MM.1S (cell line): ENCODE measurements around the gene ARF1.

Experiments
- DNase-seq: peaks from one replicate; pipeline ENCODE4 v3.0.0-alpha.2; 2015
- H2AFZ ChIP-seq: fragments of 300-600 bp; sonication (generic); 2 replicates; pipeline ENCODE4 v1.6.0; 2016; ENCODE audit warnings: antibody characterized with exemption, low read length
- H3F3A ChIP-seq: fragments of 300-600 bp; sonication (generic); 2 replicates; pipeline ENCODE4 v1.6.1; 2016; ENCODE audit warnings: mild to moderate bottlenecking, antibody characterized with exemption, low read length, moderate library complexity, mixed read lengths; ENCODE audit not compliant: insufficient read depth
- H3K27ac ChIP-seq: fragments of 300-600 bp; sonication (generic); 2 replicates; pipeline ENCODE4 v1.5.1; 2016; ENCODE audit warnings: mild to moderate bottlenecking, low read length
- H3K27me3 ChIP-seq: fragments of 300-600 bp; sonication (generic); replicated peaks from 2 replicates; pipeline ENCODE4 v1.6.0; 2016; ENCODE audit warnings: low read length; ENCODE audit not compliant: insufficient read depth
- H3K36me3 ChIP-seq: fragments of 300-600 bp; sonication (generic); replicated peaks from 2 replicates; pipeline ENCODE4 v1.6.1; 2016; ENCODE audit warnings: mild to moderate bottlenecking, low read length, mixed read lengths; ENCODE audit not compliant: insufficient read depth
- H3K4me1 ChIP-seq: fragments of 300-600 bp; sonication (generic); 2 replicates; pipeline ENCODE4 v1.6.1; 2016; ENCODE audit warnings: low read length, mixed read lengths
- H3K4me2 ChIP-seq: fragments of 300-600 bp; sonication (generic); 2 replicates; pipeline ENCODE4 v1.6.0; 2016; ENCODE audit warnings: low read depth, low read length
- H3K4me3 ChIP-seq: fragments of 300-600 bp; sonication (generic); 2 replicates; pipeline ENCODE4 v1.5.1; 2016; ENCODE audit warnings: low read length, mixed read lengths
- H3K79me2 ChIP-seq: fragments of 300-600 bp; sonication (generic); 2 replicates; pipeline ENCODE4 v1.6.1; 2016; ENCODE audit warnings: mixed run types, low read length, mixed read lengths
- H3K9ac ChIP-seq: fragments of 300-600 bp; sonication (generic); 2 replicates; pipeline ENCODE4 v1.6.1; 2016; ENCODE audit warnings: low read length, mixed read lengths
- H3K9me2 ChIP-seq: fragments of 300-600 bp; sonication (generic); replicated peaks from 2 replicates; pipeline ENCODE4 v1.6.1; 2016; ENCODE audit warnings: mild to moderate bottlenecking, low read length, mixed read lengths; ENCODE audit not compliant: insufficient read depth
- H3K9me3 ChIP-seq: fragments of 300-600 bp; sonication (generic); replicated peaks from 2 replicates; pipeline ENCODE4 v1.6.1; 2016; ENCODE audit warnings: mild to moderate bottlenecking, low read length, mixed read lengths; ENCODE audit not compliant: insufficient read depth
- H4K20me1 ChIP-seq: fragments of 300-600 bp; sonication (generic); 2 replicates; pipeline ENCODE4 v1.6.1; 2016; ENCODE audit warnings: mild to moderate bottlenecking, low read length, moderate library complexity, mixed read lengths; ENCODE audit not compliant: insufficient read depth
- EZH2 ChIP-seq: fragments of 300-600 bp; sonication (generic); optimal IDR thresholded peaks from 2 replicates; pipeline ENCODE3; 2017; ENCODE audit warnings: low read depth, mild to moderate bottlenecking, antibody characterized with exemption, low read length, mixed read lengths
- EZH2phosphoT487 ChIP-seq: fragments of 300-600 bp; sonication (generic); IDR thresholded peaks from 2 replicates; pipeline ENCODE4 v1.6.1; 2018; ENCODE audit warnings: antibody characterized with exemption, low read length
- TF ChIP-seq, protein P1 (sequence below): fragments of 300-600 bp; sonication (generic); IDR thresholded peaks from 2 replicates; pipeline ENCODE4 v1.5.1; 2016; ENCODE audit warnings: antibody characterized with exemption, low read length, mixed read lengths

ARF1 gene

DNA sequence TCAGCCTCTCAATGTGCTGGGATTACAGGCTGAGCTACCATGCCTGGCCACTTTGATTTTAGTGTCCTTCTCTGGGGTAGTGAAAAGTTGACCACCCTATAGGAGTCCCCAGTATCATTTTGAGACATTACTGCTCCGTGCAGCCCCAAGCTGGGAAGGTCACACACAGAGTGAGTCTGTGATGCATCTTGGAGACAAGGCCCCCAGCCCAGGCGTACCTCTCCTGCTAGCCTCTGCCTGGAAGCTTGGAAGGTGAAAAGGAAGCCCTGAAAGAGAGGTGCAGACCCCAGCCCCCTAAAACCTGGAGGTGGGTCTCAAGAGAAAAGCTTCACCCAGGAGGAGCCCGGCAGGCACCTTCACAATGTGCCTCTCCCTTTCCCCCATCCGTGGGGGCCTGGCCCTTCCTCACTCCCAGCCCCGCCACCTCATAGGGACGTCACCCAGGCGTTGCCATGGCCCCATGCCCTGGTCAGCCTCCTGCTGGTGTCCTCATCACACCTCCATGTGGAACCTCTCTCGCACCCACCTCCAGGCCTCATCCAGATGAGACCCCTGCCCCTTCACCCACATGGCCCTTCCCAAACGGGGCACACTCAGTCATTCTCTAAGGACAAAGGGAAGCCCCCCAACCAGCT, 5.6 kb upstream of the ARF1 start:
- no peak overlapping the region for H2AFZ ChIP-seq
- no peak overlapping the region for H3K4me2 ChIP-seq
- no peak overlapping the region for H3K9ac ChIP-seq
- H3K79me2 ChIP-seq: peaks cover 28% of the 10 kb centered on the region
- no peak overlapping the region for H3K27ac ChIP-seq
- 0 out of 2 replicates have a peak, but pooled peaks cover 3% of the 10 kb centered on the region for H4K20me1 ChIP-seq
- no peaks in the 10 kb centered on the region for H3K9me2 ChIP-seq
- no peaks in the 10 kb centered on the region; the same call in 1 of the 2 replicates for H3F3A ChIP-seq
- no peak for DNase-seq
- TF ChIP-seq EZH2phosphoT487: no peak
- TF ChIP-seq EZH2: no peak
- TF ChIP-seq, protein P1, sequence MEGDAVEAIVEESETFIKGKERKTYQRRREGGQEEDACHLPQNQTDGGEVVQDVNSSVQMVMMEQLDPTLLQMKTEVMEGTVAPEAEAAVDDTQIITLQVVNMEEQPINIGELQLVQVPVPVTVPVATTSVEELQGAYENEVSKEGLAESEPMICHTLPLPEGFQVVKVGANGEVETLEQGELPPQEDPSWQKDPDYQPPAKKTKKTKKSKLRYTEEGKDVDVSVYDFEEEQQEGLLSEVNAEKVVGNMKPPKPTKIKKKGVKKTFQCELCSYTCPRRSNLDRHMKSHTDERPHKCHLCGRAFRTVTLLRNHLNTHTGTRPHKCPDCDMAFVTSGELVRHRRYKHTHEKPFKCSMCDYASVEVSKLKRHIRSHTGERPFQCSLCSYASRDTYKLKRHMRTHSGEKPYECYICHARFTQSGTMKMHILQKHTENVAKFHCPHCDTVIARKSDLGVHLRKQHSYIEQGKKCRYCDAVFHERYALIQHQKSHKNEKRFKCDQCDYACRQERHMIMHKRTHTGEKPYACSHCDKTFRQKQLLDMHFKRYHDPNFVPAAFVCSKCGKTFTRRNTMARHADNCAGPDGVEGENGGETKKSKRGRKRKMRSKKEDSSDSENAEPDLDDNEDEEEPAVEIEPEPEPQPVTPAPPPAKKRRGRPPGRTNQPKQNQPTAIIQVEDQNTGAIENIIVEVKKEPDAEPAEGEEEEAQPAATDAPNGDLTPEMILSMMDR: no peak
- no peaks in the 10 kb centered on the region for H3K36me3 ChIP-seq
- no peaks in the 10 kb centered on the region for H3K9me3 ChIP-seq
- H3K27me3 ChIP-seq: no peaks in the 10 kb centered on the region
- no peak overlapping the region for H3K4me3 ChIP-seq
- H3K4me1 ChIP-seq: peaks cover 5% of the 10 kb centered on the region

DNA sequence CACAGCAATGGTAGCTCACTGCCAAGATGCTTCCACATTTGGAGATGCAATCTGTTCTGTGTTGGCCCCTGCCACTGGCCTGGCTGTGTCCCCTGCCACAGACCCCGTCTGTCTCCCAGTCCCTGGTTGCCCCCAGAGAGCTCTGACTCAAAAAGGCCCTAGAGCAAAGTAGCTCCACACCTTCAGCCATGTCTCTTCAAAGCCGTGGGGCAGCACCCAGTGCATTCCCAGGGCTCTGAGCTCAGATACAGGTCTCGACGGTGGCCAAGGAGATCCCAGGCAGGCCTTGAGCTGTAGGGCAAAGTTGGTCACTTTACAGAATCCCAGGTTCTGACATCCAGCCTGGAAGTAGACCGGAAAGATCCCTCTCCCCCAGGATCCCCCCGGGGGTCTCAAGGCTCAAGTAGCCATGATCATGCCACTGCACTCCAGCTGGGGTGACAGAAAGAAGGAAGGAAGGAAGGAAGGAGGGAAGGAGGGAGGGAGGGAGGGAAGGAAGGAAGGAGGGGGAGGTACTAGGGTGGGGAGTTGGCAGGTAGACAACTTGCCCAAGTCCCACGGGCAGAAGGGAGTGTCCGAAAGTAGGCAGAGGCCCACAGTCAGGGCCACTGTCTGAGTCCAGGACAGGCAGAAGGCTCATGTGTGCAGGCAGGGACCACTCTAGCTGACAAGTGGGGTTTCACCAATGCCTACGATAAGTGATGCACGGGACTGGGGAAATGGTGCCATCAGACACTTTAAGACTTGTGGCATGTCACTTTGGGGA, 4.8 kb upstream of the ARF1 start:
- H3K36me3 ChIP-seq: no peaks in the 10 kb centered on the region
- H3K9ac ChIP-seq: no peak overlapping the region
- H3K4me2 ChIP-seq: no peak overlapping the region
- peaks cover 35% of the 10 kb centered on the region for H3K79me2 ChIP-seq
- no peaks in the 10 kb centered on the region for H3K27me3 ChIP-seq
- no peak overlapping the region for H2AFZ ChIP-seq
- peaks cover 5% of the 10 kb centered on the region for H3K4me1 ChIP-seq
- no peaks in the 10 kb centered on the region; the same call in 1 of the 2 replicates for H3F3A ChIP-seq
- no peaks in the 10 kb centered on the region for H3K9me3 ChIP-seq
- no peaks in the 10 kb centered on the region for H3K9me2 ChIP-seq
- H4K20me1 ChIP-seq: 0 out of 2 replicates have a peak, but pooled peaks cover 3% of the 10 kb centered on the region
- no peak for DNase-seq
- TF ChIP-seq EZH2: no peak
- no peak for TF ChIP-seq EZH2phosphoT487
- TF ChIP-seq, protein P1: no peak
- no peak overlapping the region for H3K4me3 ChIP-seq
- no peak overlapping the region for H3K27ac ChIP-seq

DNA sequence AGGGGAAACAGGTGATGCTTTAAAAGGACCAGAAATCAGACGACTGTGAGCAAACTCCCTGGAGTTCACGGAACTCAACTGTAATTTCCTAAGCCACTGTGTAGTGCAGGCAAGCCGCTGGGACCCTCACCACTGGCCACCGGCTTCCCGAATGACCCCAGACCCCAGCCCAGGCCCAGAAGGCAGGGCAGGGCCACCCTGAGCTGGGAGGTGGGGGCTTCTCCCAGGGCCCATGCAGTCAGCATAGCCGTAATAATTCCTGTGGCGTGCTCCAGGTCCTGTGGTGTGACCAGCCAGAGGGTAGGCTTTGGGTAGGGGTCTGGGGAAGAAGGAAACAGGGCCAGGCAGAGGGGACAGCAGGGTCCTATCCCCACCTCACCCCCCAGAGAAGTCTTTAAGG, 3.5 kb upstream of the ARF1 start:
- Histone ChIP-seq H3K4me2 (no peak overlapping the region), H3K4me1 (peaks cover 5% of the 10 kb centered on the region), H4K20me1 (peaks cover 1% of the 10 kb centered on the region), H3K9me3 (no peaks in the 10 kb centered on the region), H3K4me3 (no peak overlapping the region), H3K79me2 (peaks cover 48% of the 10 kb centered on the region), H3F3A (peaks cover 11% of the 10 kb centered on the region), H3K9ac (no peak overlapping the region), H3K27ac (no peak overlapping the region), H3K9me2 (no peaks in the 10 kb centered on the region), H3K36me3 (no peaks in the 10 kb centered on the region), H2AFZ (no peak overlapping the region), H3K27me3 (no peaks in the 10 kb centered on the region)
- no peak for DNase-seq
- TF ChIP-seq EZH2phosphoT487 (no peak), EZH2 (no peak)
- TF ChIP-seq, protein P1: no peak
